ENCODE data around the gene C11orf71. TPM values are rescaled to one million over a fixed set of nuclear protein-coding genes. Genes with fewer than 3 reads are reported as not detected.

Gene C11orf71
- total and polyA plus RNA-seq, 9 of the 15 experiments (the other 6 are each of a cell fraction or from before 2014, with no cell fraction given): 2.9 to 15.1 (median 9.1) TPM

DNA sequence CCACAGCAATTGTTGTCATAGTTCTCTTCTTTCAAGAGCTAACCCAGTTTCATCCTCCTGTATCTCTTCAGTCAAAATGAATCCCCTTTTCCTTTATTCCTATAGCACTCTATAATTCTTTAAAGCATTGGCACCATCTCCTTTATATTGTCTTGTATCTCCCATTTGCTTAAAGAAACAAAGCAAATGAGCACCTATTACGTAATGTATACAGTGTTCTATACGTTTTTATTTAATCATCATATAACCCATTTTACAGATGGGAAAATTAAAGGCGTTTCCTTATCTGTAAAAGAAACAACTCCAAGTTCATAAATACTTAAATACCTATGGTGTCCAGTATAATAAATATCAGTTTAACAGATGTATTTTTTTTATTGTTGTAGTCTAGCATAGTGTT lies 32.6 kb upstream of the C11orf71 start:
- FAIRE-seq (no peak), DNase-seq (ENCODE audit: extremely low read depth in 1 of 4, low spot score in 3 of 4) (no peak), ATAC-seq (no peak)
- Histone ChIP-seq H3K27me3 (ENCODE audit: control insufficient read depth in 2 of 2, insufficient read depth in 2 of 2, low read length in 2 of 2) (no peaks in the 10 kb centered on the region), H3K4me2 (ENCODE audit: insufficient read depth, low read length) (no peak overlapping the region), H3K27ac (ENCODE audit: extremely low read depth, low read depth, low read length) (no peak overlapping the region), H3K9me3 (replicated peaks; ENCODE audit: control insufficient read depth, insufficient read depth, low read depth, low read length) (no peaks in the 10 kb centered on the region), H3K4me3 (no peak overlapping the region), H3K4me1 (replicated peaks in 1 of 2; ENCODE audit: control insufficient read depth in 2 of 2, insufficient read depth in 2 of 2, low read length in 2 of 2) (no peaks in the 10 kb centered on the region), H4K20me1 (replicated peaks; ENCODE audit: control insufficient read depth, insufficient read depth, low read length) (no peaks in the 10 kb centered on the region), H2AFZ (ENCODE audit: low read depth, low read length) (no peak overlapping the region), H3K9ac (ENCODE audit: insufficient read depth in 1 of 2, low read depth in 2 of 2, low read length in 2 of 2) (no peak overlapping the region), H3K36me3 (ENCODE audit: control insufficient read depth, insufficient read depth, low read length) (no peaks in the 10 kb centered on the region), H3K9me1 (ENCODE audit: control insufficient read depth, insufficient read depth, low read length) (no peaks in the 10 kb centered on the region), H3K79me2 (ENCODE audit: control insufficient read depth, insufficient read depth, low read length) (no peaks in the 10 kb centered on the region)
- intact Hi-C loops (cut with micrococcal nuclease) (no loop called here), in situ Hi-C loops (cut with MboI) (no loop called here)
- CTCF ChIA-PET (ENCODE audit: low intra/inter-chr PET ratio): no interaction called here
- TF ChIP-seq CEBPB (tag; IDR thresholded peaks at IDR 0.05) (peak; percentile 59), CEBPG (CRISPR knock-in tag; IDR thresholded peaks at IDR 0.05) (no peak), CEBPG (tag; conservative IDR thresholded peaks at IDR 0.05 in 1 of 2, IDR thresholded peaks at IDR 0.05 in 1 of 2) (peak in 1 of 2 experiments; percentile 67; a peak in 2 of 4 replicates), ZNF23 (CRISPR knock-in tag; IDR thresholded peaks at IDR 0.05) (no peak), POLR2A (conservative IDR thresholded peaks at IDR 0.05) (no peak)
- POLR2A ChIA-PET: interaction anchor here (0.7 kb wide), 1 partner anchor 21 kb away, joined by 3 read pairs; no protein-coding TSS in a partner anchor
- WGBS (ENCODE audit: insufficient coverage, low coverage, missing lambda C conversion rate): 61% methylated on average over 3 of the region's 3 CpGs
- BruUV-seq (replicated peaks): no TSS peak

DNA sequence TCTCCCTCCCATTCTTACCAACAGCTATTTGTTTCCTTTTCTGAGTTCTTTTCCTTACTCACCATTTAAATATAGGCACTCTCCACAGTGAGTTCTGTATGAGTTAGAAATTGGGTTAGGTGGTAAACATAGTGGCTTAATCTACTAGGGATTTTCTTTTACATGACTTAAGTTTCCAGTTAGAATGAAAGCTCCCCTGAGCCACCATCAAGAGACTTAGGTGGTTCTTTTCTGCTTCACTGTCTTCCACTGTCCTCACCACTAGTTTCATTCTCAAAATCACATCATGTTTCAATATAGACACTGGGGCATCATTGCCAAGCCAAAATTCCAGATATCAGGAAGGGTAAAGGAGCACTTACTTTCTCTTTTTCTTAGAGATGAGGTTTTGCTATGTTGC lies 30.0 kb upstream of the C11orf71 start:
- no TSS peak for BruUV-seq (replicated peaks)
- intact Hi-C loops (cut with micrococcal nuclease): no loop called here

More for the DNA sequence above, 30.0 kb upstream of the C11orf71 start:
- ATAC-seq: no peak
- H3K79me2 ChIP-seq (ENCODE audit: control insufficient read depth, insufficient read depth, low read length): no peaks in the 10 kb centered on the region
- POLR2A ChIA-PET: interaction anchor here (1.5 to 2.1 kb wide), 2 partner anchors 9 to 19 kb away, joined by 4 to 7 read pairs; partner anchors contain the start of gene REXO2
- TF ChIP-seq, protein P1, sequence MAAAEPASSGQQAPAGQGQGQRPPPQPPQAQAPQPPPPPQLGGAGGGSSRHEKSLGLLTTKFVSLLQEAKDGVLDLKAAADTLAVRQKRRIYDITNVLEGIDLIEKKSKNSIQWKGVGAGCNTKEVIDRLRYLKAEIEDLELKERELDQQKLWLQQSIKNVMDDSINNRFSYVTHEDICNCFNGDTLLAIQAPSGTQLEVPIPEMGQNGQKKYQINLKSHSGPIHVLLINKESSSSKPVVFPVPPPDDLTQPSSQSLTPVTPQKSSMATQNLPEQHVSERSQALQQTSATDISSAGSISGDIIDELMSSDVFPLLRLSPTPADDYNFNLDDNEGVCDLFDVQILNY (CRISPR knock-in tag; IDR thresholded peaks at IDR 0.05): no peak
- TF ChIP-seq, protein P2, sequence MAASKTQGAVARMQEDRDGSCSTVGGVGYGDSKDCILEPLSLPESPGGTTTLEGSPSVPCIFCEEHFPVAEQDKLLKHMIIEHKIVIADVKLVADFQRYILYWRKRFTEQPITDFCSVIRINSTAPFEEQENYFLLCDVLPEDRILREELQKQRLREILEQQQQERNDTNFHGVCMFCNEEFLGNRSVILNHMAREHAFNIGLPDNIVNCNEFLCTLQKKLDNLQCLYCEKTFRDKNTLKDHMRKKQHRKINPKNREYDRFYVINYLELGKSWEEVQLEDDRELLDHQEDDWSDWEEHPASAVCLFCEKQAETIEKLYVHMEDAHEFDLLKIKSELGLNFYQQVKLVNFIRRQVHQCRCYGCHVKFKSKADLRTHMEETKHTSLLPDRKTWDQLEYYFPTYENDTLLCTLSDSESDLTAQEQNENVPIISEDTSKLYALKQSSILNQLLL (CRISPR knock-in tag; IDR thresholded peaks at IDR 0.05; ENCODE audit: borderline replicate concordance): no peak
- no peak for TF ChIP-seq ZFP36 (IDR thresholded peaks at IDR 0.05; ENCODE audit: low read depth, low read length, partially characterized antibody)
- no peak for TF ChIP-seq ZNF449 (CRISPR knock-in tag; IDR thresholded peaks at IDR 0.05)
- no peak for FAIRE-seq
- no peaks in the 10 kb centered on the region for H4K20me1 ChIP-seq (replicated peaks; ENCODE audit: control insufficient read depth, insufficient read depth, low read length)
- no peaks in the 10 kb centered on the region for H3K9me1 ChIP-seq (ENCODE audit: control insufficient read depth, insufficient read depth, low read length)
- no peak overlapping the region for H3K9ac ChIP-seq (ENCODE audit: insufficient read depth in 1 of 2, low read depth in 2 of 2, low read length in 2 of 2)
- CTCF ChIA-PET (ENCODE audit: low intra/inter-chr PET ratio): no interaction called here
- H2AFZ ChIP-seq (ENCODE audit: low read depth, low read length): no peak overlapping the region
- no peaks in the 10 kb centered on the region for H3K36me3 ChIP-seq (ENCODE audit: control insufficient read depth, insufficient read depth, low read length)
- in situ Hi-C loops (cut with MboI): no loop called here
- H3K27ac ChIP-seq (ENCODE audit: extremely low read depth, low read depth, low read length): no peak overlapping the region
- no peaks in the 10 kb centered on the region for H3K27me3 ChIP-seq (ENCODE audit: control insufficient read depth in 2 of 2, insufficient read depth in 2 of 2, low read length in 2 of 2)
- H3K4me2 ChIP-seq (ENCODE audit: insufficient read depth, low read length): no peak overlapping the region
- H3K4me3 ChIP-seq: no peak overlapping the region
- no peak for DNase-seq (ENCODE audit: extremely low read depth in 1 of 4, low spot score in 3 of 4)
- H3K9me3 ChIP-seq (replicated peaks; ENCODE audit: control insufficient read depth, insufficient read depth, low read depth, low read length): no peaks in the 10 kb centered on the region; the same call in 1 of the 2 replicates
- no peaks in the 10 kb centered on the region; a peak in 1 of 5 replicates for H3K4me1 ChIP-seq (replicated peaks in 1 of 2; ENCODE audit: control insufficient read depth in 2 of 2, insufficient read depth in 2 of 2, low read length in 2 of 2)
